IPS-20b (cell line): ENCODE data around the gene FZD7.

ENCODE experiments used
- H3K27ac ChIP-seq: one replicate; pipeline ENCODE4 v1.5.1; 2013; ENCODE audit warnings: low read length
- H3K27me3 ChIP-seq: 2 replicates; pipeline ENCODE4 v1.6.1; 2013; ENCODE audit warnings: mild to moderate bottlenecking, low read length, inconsistent platforms; ENCODE audit not compliant: insufficient read depth
- H3K36me3 ChIP-seq: 2 replicates; pipeline ENCODE4 v1.6.1; 2013; ENCODE audit warnings: low read depth, mild to moderate bottlenecking, inconsistent platforms, low read length, moderate library complexity; ENCODE audit not compliant: insufficient read depth
- H3K4me1 ChIP-seq: 2 replicates; pipeline ENCODE4 v1.6.1; 2013; ENCODE audit warnings: mild to moderate bottlenecking, control low read depth, inconsistent platforms, low read length, moderate library complexity; ENCODE audit not compliant: insufficient read depth
- H3K4me3 ChIP-seq: 2 replicates; pipeline ENCODE4 v1.5.1; 2013; ENCODE audit warnings: mild to moderate bottlenecking, low read length, inconsistent platforms
- H3K9ac ChIP-seq: 2 replicates; pipeline ENCODE4 v1.6.1; 2013; ENCODE audit warnings: low read depth, mild to moderate bottlenecking, inconsistent platforms, low read length, moderate library complexity
- H3K9me3 ChIP-seq: 2 replicates; pipeline ENCODE4 v1.6.1; 2013; ENCODE audit warnings: mild to moderate bottlenecking, low read depth, low read length, inconsistent platforms; ENCODE audit not compliant: insufficient read depth

Gene FZD7

GRCh38 chr2:202072226-202072625 is 38.6 kb downstream of the FZD7 start:
- no peaks in the 10 kb centered on the region for H3K36me3 ChIP-seq
- no peaks in the 10 kb centered on the region for H3K27me3 ChIP-seq
- peaks cover 3% of the 10 kb centered on the region; the same call in 1 of the 2 replicates for H3K4me1 ChIP-seq
- H3K27ac ChIP-seq = no peak overlapping the region
- H3K9me3 ChIP-seq = no peaks in the 10 kb centered on the region
- no peak overlapping the region for H3K4me3 ChIP-seq
- H3K9ac ChIP-seq = no peak overlapping the region

DNA sequence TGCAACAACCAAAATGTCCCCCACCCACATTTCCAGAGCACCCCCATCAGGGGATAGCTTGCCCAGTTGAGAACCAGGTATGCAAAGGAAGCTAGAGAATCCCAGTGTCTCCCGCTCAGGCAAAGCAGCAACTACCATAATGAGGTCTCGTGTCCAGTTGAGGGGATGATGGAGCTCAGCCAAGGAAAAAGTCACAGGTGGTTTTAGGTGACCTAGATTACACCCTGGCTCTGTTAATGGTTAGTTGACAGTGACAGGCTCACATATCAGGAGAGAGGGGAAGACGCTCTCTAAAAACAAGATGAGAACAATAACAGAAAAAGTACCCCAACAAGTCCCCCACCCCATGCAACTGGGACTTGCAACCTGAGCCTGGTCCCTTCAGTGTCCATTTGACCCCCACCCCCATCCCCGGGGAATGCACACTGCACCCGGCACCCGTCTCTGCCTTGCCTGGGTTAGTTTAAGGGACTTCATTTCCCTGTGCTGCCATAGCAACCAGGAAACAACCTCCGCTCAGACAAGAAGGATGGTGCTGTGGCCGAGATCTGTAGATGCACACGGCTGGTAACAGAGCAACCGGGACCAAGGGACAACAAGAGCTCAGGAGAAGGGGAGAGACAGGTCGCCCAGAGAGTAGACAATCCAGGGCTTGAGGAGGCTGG is 39.2 kb downstream of the FZD7 start, which contains the start of gene KIAA2012:
TSS of gene KIAA2012 (plus strand) at position 519 of the 665 bp plus-strand sequence. CDS start 373 bp downstream, outside the sequence.
- H3K27me3 ChIP-seq = no peaks in the 10 kb centered on the region
- peaks cover 3% of the 10 kb centered on the region; the same call in 1 of the 2 replicates for H3K4me1 ChIP-seq
- no peaks in the 10 kb centered on the region for H3K36me3 ChIP-seq
- no peak within 1 kb of the TSS for H3K27ac ChIP-seq
- H3K9me3 ChIP-seq = no peaks in the 10 kb centered on the region
- H3K9ac ChIP-seq = no peak within 1 kb of the TSS
- no peak within 1 kb of the TSS for H3K4me3 ChIP-seq

DNA sequence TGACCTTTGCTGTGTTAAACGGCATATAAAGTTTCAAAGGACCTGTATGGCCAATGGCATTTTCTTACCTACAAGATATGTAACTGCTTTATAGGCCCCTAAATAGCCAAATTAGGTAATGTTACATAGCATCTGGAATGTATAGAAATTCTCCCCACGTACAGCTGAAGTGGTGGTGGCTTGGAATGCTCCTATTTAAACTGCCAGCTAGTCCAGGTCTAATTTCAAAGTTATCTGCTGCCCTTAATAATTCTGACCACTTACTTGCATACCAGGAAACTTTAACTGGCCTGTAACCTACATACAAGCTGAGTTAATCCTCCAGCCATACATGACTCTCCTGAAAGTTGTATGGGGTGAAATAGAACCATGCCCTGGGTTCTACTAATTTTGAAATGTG is 40.7 kb downstream of the FZD7 start:
- Histone ChIP-seq H3K36me3 (no peaks in the 10 kb centered on the region), H3K4me1 (peaks cover 3% of the 10 kb centered on the region; the same call in 1 of the 2 replicates), H3K27ac (no peak overlapping the region), H3K9me3 (no peaks in the 10 kb centered on the region), H3K27me3 (no peaks in the 10 kb centered on the region), H3K4me3 (no peak overlapping the region), H3K9ac (no peak overlapping the region)

GRCh38 chr2:202079310-202079709 is 45.7 kb downstream of the FZD7 start:
- Histone ChIP-seq H3K36me3 (no peaks in the 10 kb centered on the region), H3K9ac (no peak overlapping the region), H3K4me1 (peaks cover 7% of the 10 kb centered on the region), H3K9me3 (no peaks in the 10 kb centered on the region; the same call in 1 of the 2 replicates), H3K27ac (no peak overlapping the region), H3K4me3 (no peak overlapping the region), H3K27me3 (no peaks in the 10 kb centered on the region)

DNA sequence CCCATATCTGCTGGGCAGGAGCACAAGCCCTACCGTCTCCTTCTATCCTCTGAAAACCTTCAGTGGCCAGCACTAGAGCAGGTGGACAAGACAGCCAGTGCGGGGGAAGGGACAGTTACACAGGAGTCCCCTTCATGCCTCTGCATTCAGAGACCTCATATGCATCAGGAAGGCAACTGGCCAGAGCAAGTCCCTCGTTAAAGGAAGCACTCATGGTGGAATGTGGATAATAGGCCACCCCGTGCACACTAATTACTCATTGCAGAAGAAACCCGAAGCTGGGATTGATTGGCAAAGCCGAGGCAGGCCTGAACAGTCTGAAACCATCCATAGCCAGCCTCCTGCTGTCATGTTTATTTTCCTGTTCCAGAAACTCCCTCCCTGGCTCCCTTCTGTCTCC is 50.6 kb downstream of the FZD7 start:
- no peak overlapping the region for H3K4me3 ChIP-seq
- H3K4me1 ChIP-seq = peaks cover 10% of the 10 kb centered on the region
- H3K27me3 ChIP-seq = no peaks in the 10 kb centered on the region
- no peaks in the 10 kb centered on the region; the same call in 1 of the 2 replicates for H3K9me3 ChIP-seq
- H3K9ac ChIP-seq = no peak overlapping the region
- no peak overlapping the region for H3K27ac ChIP-seq
- H3K36me3 ChIP-seq = no peaks in the 10 kb centered on the region
